WTC11 (cell line): Measurements from ENCODE around the gene ELFN1.

Experiments used
- ELF4 ChIP-seq: sonication (generic); formaldehyde crosslinking; IDR thresholded peaks from 2 replicates; pipeline ENCODE4 v1.8.1; 2022; ENCODE audit warnings: low read depth, mild to moderate bottlenecking, moderate library complexity, missing genetic modification reagents
- STAT6 ChIP-seq: sonication (generic); formaldehyde crosslinking; conservative IDR thresholded peaks from 2 replicates; pipeline ENCODE4 v1.8.1; 2023; ENCODE audit warnings: mild to moderate bottlenecking, low read depth, missing genetic modification reagents, moderate library complexity
- USF2 ChIP-seq: sonication (generic); formaldehyde crosslinking; IDR thresholded peaks from 2 replicates; pipeline ENCODE4 v1.8.1; 2023; ENCODE audit warnings: mild to moderate bottlenecking, missing genetic modification reagents, moderate library complexity

- TF ChIP-seq STAT6 (no peak), USF2 (CRISPR knock-in tag) (no peak), ELF4 (no peak)
Measured at GRCh38 chr7:1669064-1669951, 769 bp upstream of the ELFN1 start.
